Measurements from ENCODE around the gene RNF125. TPM values are rescaled to one million over a fixed set of nuclear protein-coding genes. Genes with fewer than 3 reads are reported as not detected.

The RNF125 gene
- total and polyA plus RNA-seq, 10 of the 15 experiments (the other 5 are each of a cell fraction or from before 2014, with no cell fraction given) = 0.79 to 3.9 (median 2.9) TPM

DNA sequence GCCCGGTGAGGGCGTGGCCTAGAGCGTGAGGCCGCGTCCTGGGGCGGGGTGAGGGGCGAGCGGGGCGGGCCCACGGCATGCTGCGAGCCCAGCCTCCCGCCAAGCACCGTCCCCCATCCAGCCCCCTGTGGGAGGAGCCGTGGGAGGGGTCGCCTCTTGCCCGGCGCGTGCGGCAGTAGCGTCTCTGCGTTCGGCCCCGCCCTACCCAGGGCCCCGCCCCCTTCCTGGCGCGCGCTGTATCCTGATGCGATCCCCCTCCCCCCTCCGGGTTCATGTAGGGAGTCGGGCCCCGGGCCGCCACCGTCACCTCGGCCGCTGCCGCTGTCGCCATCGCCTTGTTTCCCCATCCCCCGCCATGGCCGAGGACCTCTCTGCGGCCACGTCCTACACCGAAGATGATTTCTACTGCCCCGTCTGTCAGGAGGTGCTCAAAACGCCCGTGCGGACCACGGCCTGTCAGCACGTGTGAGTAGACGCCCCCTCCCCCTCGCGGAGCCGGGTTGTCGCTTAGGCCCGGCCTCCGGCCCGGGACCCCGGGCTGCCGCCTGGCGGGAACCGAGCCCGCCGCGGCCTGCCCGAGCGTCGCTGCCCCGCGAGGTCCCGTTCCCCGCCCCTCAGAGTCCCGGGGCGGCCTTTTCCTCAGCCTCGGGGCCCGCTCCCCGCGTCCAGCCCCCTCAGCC, 73.9 kb downstream of the RNF125 start (continued):
- TF ChIP-seq, protein P1, sequence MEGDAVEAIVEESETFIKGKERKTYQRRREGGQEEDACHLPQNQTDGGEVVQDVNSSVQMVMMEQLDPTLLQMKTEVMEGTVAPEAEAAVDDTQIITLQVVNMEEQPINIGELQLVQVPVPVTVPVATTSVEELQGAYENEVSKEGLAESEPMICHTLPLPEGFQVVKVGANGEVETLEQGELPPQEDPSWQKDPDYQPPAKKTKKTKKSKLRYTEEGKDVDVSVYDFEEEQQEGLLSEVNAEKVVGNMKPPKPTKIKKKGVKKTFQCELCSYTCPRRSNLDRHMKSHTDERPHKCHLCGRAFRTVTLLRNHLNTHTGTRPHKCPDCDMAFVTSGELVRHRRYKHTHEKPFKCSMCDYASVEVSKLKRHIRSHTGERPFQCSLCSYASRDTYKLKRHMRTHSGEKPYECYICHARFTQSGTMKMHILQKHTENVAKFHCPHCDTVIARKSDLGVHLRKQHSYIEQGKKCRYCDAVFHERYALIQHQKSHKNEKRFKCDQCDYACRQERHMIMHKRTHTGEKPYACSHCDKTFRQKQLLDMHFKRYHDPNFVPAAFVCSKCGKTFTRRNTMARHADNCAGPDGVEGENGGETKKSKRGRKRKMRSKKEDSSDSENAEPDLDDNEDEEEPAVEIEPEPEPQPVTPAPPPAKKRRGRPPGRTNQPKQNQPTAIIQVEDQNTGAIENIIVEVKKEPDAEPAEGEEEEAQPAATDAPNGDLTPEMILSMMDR (IDR thresholded peaks at IDR 0.05 in 2 of 3, conservative IDR thresholded peaks at IDR 0.05 in 1 of 3; ENCODE audit: control insufficient read depth in 2 of 3, extremely low read depth in 1 of 3, insufficient read depth in 1 of 3, low read depth in 3 of 3, low read length in 3 of 3) = no peak
- TF ChIP-seq BCL11A (IDR thresholded peaks at IDR 0.05; ENCODE audit: low read depth, low read length) (no peak), WRNIP1 (IDR thresholded peaks at IDR 0.05; ENCODE audit: borderline replicate concordance, low read depth, low read length) (no peak), ASH2L (IDR thresholded peaks at IDR 0.05; ENCODE audit: borderline replicate concordance, low read depth) (0 out of 2 replicates have a peak, but pooled peaks have one; percentile 45), RAD21 (IDR thresholded peaks at IDR 0.05; ENCODE audit: insufficient read depth, low read depth, low read length) (no peak)
- TF ChIP-seq, protein P2, sequence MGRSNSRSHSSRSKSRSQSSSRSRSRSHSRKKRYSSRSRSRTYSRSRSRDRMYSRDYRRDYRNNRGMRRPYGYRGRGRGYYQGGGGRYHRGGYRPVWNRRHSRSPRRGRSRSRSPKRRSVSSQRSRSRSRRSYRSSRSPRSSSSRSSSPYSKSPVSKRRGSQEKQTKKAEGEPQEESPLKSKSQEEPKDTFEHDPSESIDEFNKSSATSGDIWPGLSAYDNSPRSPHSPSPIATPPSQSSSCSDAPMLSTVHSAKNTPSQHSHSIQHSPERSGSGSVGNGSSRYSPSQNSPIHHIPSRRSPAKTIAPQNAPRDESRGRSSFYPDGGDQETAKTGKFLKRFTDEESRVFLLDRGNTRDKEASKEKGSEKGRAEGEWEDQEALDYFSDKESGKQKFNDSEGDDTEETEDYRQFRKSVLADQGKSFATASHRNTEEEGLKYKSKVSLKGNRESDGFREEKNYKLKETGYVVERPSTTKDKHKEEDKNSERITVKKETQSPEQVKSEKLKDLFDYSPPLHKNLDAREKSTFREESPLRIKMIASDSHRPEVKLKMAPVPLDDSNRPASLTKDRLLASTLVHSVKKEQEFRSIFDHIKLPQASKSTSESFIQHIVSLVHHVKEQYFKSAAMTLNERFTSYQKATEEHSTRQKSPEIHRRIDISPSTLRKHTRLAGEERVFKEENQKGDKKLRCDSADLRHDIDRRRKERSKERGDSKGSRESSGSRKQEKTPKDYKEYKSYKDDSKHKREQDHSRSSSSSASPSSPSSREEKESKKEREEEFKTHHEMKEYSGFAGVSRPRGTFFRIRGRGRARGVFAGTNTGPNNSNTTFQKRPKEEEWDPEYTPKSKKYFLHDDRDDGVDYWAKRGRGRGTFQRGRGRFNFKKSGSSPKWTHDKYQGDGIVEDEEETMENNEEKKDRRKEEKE (IDR thresholded peaks at IDR 0.05) = no peak
- TF ChIP-seq, protein P3, sequence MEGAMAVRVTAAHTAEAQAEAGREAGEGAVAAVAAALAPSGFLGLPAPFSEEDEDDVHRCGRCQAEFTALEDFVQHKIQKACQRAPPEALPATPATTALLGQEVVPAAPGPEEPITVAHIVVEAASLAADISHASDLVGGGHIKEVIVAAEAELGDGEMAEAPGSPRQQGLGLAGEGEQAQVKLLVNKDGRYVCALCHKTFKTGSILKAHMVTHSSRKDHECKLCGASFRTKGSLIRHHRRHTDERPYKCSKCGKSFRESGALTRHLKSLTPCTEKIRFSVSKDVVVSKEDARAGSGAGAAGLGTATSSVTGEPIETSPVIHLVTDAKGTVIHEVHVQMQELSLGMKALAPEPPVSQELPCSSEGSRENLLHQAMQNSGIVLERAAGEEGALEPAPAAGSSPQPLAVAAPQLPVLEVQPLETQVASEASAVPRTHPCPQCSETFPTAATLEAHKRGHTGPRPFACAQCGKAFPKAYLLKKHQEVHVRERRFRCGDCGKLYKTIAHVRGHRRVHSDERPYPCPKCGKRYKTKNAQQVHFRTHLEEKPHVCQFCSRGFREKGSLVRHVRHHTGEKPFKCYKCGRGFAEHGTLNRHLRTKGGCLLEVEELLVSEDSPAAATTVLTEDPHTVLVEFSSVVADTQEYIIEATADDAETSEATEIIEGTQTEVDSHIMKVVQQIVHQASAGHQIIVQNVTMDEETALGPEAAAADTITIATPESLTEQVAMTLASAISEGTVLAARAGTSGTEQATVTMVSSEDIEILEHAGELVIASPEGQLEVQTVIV (IDR thresholded peaks at IDR 0.05; ENCODE audit: borderline replicate concordance, partially characterized antibody) = no peak

All from GM12878 (cell line).